GM12865 (cell line): ENCODE data around the gene IQGAP3.

ENCODE experiments used
- DNase-seq: peaks from one replicate; pipeline ENCODE4 v3.0.0; 2010; ENCODE audit warnings: low read depth
- H3K4me3 ChIP-seq: 2 replicates; pipeline ENCODE4 v1.5.1; 2011; ENCODE audit warnings: mild to moderate bottlenecking, low read depth, low read length, control low read depth
- CTCF ChIP-seq: IDR thresholded peaks from 2 replicates; pipeline ENCODE4 v1.5.1; 2011; ENCODE audit warnings: low read length, control low read depth, low read depth, inconsistent platforms; ENCODE audit not compliant: insufficient read depth; ENCODE audit errors: missing control alignments

The IQGAP3 gene

GRCh38 chr1:156504821-156505678 is 67.3 kb downstream of the IQGAP3 start:
- no peak for TF ChIP-seq CTCF
- DNase-seq: peak; percentile 99
- peak overlapping the region; percentile 61 for H3K4me3 ChIP-seq

- DNase-seq: peak; percentile 53
- peak overlapping the region; percentile 61 for H3K4me3 ChIP-seq
Observed at GRCh38 chr1:156504438-156504813, 67.9 kb downstream of the IQGAP3 start.

GRCh38 chr1:156503698-156504437 is 68.5 kb downstream of the IQGAP3 start:
- no peak overlapping the region for H3K4me3 ChIP-seq
- TF ChIP-seq CTCF: no peak
- DNase-seq: no peak

More at GRCh38 chr1:156504438-156504813, 67.9 kb downstream of the IQGAP3 start:
- no peak for TF ChIP-seq CTCF

GRCh38 chr1:156502894-156503697 is 69.3 kb downstream of the IQGAP3 start:
- no peak for TF ChIP-seq CTCF
- no peak overlapping the region for H3K4me3 ChIP-seq
- DNase-seq: no peak

GRCh38 chr1:156502391-156502893 is 69.9 kb downstream of the IQGAP3 start:
- no peak for DNase-seq
- H3K4me3 ChIP-seq: no peak overlapping the region
- no peak for TF ChIP-seq CTCF

GRCh38 chr1:156500793-156501506 is 71.4 kb downstream of the IQGAP3 start:
- DNase-seq: peak; percentile 97
- peak; percentile 63 for TF ChIP-seq CTCF
- peak overlapping the region; percentile 80 for H3K4me3 ChIP-seq
